ENCODE data around the gene P3R3URF.

Gene P3R3URF

GRCh38 chr1:46173361-46173856 lies 2.9 kb downstream of the P3R3URF start:
- no peak overlapping the region for H3K27ac ChIP-seq (ENCODE audit: low read length)
- WGBS (ENCODE audit: insufficient coverage, insufficient read length) = no CpG with 5 or more reads among the region's 4 CpGs
- no peak for DNase-seq (ENCODE audit: low read depth, low spot score)

GRCh38 chr1:46172321-46172720 lies 4.0 kb downstream of the P3R3URF start:
- H3K27me3 ChIP-seq (ENCODE audit: control insufficient read depth, insufficient read depth, low read length) = no peaks in the 10 kb centered on the region
- WGBS (ENCODE audit: insufficient coverage, insufficient read length) = no CpG with 5 or more reads among the region's 4 CpGs
- peaks cover 1% of the 10 kb centered on the region for H3K4me1 ChIP-seq (ENCODE audit: control insufficient read depth, insufficient read depth, low read length)

More at GRCh38 chr1:46173361-46173856, 2.9 kb downstream of the P3R3URF start:
- Histone ChIP-seq H3K4me3 (ENCODE audit: low read length) (no peak overlapping the region), H3K9me3 (ENCODE audit: control insufficient read depth, insufficient read depth, low read length) (no peaks in the 10 kb centered on the region), H3K4me1 (ENCODE audit: control insufficient read depth, insufficient read depth, low read length) (peaks cover 1% of the 10 kb centered on the region), H3K27me3 (ENCODE audit: control insufficient read depth, insufficient read depth, low read length) (no peaks in the 10 kb centered on the region), H3K36me3 (ENCODE audit: control insufficient read depth, insufficient read depth, low read length) (no peaks in the 10 kb centered on the region)

GRCh38 chr1:46171871-46172270 lies 4.4 kb downstream of the P3R3URF start:
- H3K4me3 ChIP-seq (ENCODE audit: low read length) = no peak overlapping the region
- no peak overlapping the region for H3K27ac ChIP-seq (ENCODE audit: low read length)
- WGBS (ENCODE audit: insufficient coverage, insufficient read length) = no CpG with 5 or more reads among the region's 6 CpGs
- no peaks in the 10 kb centered on the region for H3K36me3 ChIP-seq (ENCODE audit: control insufficient read depth, insufficient read depth, low read length)
- DNase-seq (ENCODE audit: low read depth, low spot score) = no peak
- H3K9me3 ChIP-seq (ENCODE audit: control insufficient read depth, insufficient read depth, low read length) = no peaks in the 10 kb centered on the region
- H3K4me1 ChIP-seq (ENCODE audit: control insufficient read depth, insufficient read depth, low read length) = peaks cover 1% of the 10 kb centered on the region
- no peaks in the 10 kb centered on the region for H3K27me3 ChIP-seq (ENCODE audit: control insufficient read depth, insufficient read depth, low read length)

More at GRCh38 chr1:46172321-46172720, 4.0 kb downstream of the P3R3URF start:
- H3K36me3 ChIP-seq (ENCODE audit: control insufficient read depth, insufficient read depth, low read length) = no peaks in the 10 kb centered on the region
- no peak overlapping the region for H3K4me3 ChIP-seq (ENCODE audit: low read length)
- no peak overlapping the region for H3K27ac ChIP-seq (ENCODE audit: low read length)
- no peak for DNase-seq (ENCODE audit: low read depth, low spot score)
- no peaks in the 10 kb centered on the region for H3K9me3 ChIP-seq (ENCODE audit: control insufficient read depth, insufficient read depth, low read length)

GRCh38 chr1:46171351-46171750 lies 4.9 kb downstream of the P3R3URF start:
- no peak overlapping the region for H3K4me3 ChIP-seq (ENCODE audit: low read length)
- H3K9me3 ChIP-seq (ENCODE audit: control insufficient read depth, insufficient read depth, low read length) = no peaks in the 10 kb centered on the region
- peaks cover 4% of the 10 kb centered on the region for H3K4me1 ChIP-seq (ENCODE audit: control insufficient read depth, insufficient read depth, low read length)
- WGBS (ENCODE audit: insufficient coverage, insufficient read length) = no CpG with 5 or more reads among the region's 8 CpGs
- no peak for DNase-seq (ENCODE audit: low read depth, low spot score)
- H3K27me3 ChIP-seq (ENCODE audit: control insufficient read depth, insufficient read depth, low read length) = no peaks in the 10 kb centered on the region; the same call in 1 of the 2 replicates
- H3K36me3 ChIP-seq (ENCODE audit: control insufficient read depth, insufficient read depth, low read length) = no peaks in the 10 kb centered on the region
- no peak overlapping the region for H3K27ac ChIP-seq (ENCODE audit: low read length)

- Histone ChIP-seq H3K27ac (ENCODE audit: low read length) (no peak overlapping the region), H3K4me1 (ENCODE audit: control insufficient read depth, insufficient read depth, low read length) (peaks cover 4% of the 10 kb centered on the region), H3K36me3 (ENCODE audit: control insufficient read depth, insufficient read depth, low read length) (no peaks in the 10 kb centered on the region), H3K9me3 (ENCODE audit: control insufficient read depth, insufficient read depth, low read length) (no peaks in the 10 kb centered on the region), H3K4me3 (ENCODE audit: low read length) (no peak overlapping the region), H3K27me3 (ENCODE audit: control insufficient read depth, insufficient read depth, low read length) (no peaks in the 10 kb centered on the region; the same call in 1 of the 2 replicates)
- no CpG with 5 or more reads among the region's 3 CpGs for WGBS (ENCODE audit: insufficient coverage, insufficient read length)
- DNase-seq (ENCODE audit: low read depth, low spot score) = no peak
Observed at GRCh38 chr1:46169811-46170454, 6.4 kb downstream of the P3R3URF start.

- WGBS (ENCODE audit: insufficient coverage, insufficient read length) = no CpG with 5 or more reads among the region's 1 CpG
- Histone ChIP-seq H3K4me3 (ENCODE audit: low read length) (no peak overlapping the region), H3K9me3 (ENCODE audit: control insufficient read depth, insufficient read depth, low read length) (no peaks in the 10 kb centered on the region), H3K27me3 (ENCODE audit: control insufficient read depth, insufficient read depth, low read length) (no peaks in the 10 kb centered on the region; the same call in 1 of the 2 replicates), H3K27ac (ENCODE audit: low read length) (no peak overlapping the region), H3K4me1 (ENCODE audit: control insufficient read depth, insufficient read depth, low read length) (peaks cover 4% of the 10 kb centered on the region), H3K36me3 (ENCODE audit: control insufficient read depth, insufficient read depth, low read length) (no peaks in the 10 kb centered on the region)
- no peak for DNase-seq (ENCODE audit: low read depth, low spot score)
Observed at GRCh38 chr1:46168477-46168876, 7.8 kb downstream of the P3R3URF start.

- Histone ChIP-seq H3K4me3 (ENCODE audit: low read length) (no peak overlapping the region), H3K27me3 (ENCODE audit: control insufficient read depth, insufficient read depth, low read length) (no peaks in the 10 kb centered on the region; the same call in 1 of the 2 replicates), H3K27ac (ENCODE audit: low read length) (no peak overlapping the region), H3K36me3 (ENCODE audit: control insufficient read depth, insufficient read depth, low read length) (no peaks in the 10 kb centered on the region), H3K4me1 (ENCODE audit: control insufficient read depth, insufficient read depth, low read length) (peaks cover 3% of the 10 kb centered on the region; the same call in 1 of the 2 replicates), H3K9me3 (ENCODE audit: control insufficient read depth, insufficient read depth, low read length) (no peaks in the 10 kb centered on the region)
- no peak for DNase-seq (ENCODE audit: low read depth, low spot score)
- WGBS (ENCODE audit: insufficient coverage, insufficient read length) = no CpG with 5 or more reads among the region's 47 CpGs
Observed at GRCh38 chr1:46166521-46167462, 9.5 kb downstream of the P3R3URF start.

- Histone ChIP-seq H3K27ac (ENCODE audit: low read length) (no peak overlapping the region), H3K36me3 (ENCODE audit: control insufficient read depth, insufficient read depth, low read length) (no peaks in the 10 kb centered on the region), H3K4me3 (ENCODE audit: low read length) (no peak overlapping the region), H3K9me3 (ENCODE audit: control insufficient read depth, insufficient read depth, low read length) (no peaks in the 10 kb centered on the region), H3K4me1 (ENCODE audit: control insufficient read depth, insufficient read depth, low read length) (no peaks in the 10 kb centered on the region), H3K27me3 (ENCODE audit: control insufficient read depth, insufficient read depth, low read length) (no peaks in the 10 kb centered on the region)
- no CpG with 5 or more reads among the region's 1 CpG for WGBS (ENCODE audit: insufficient coverage, insufficient read length)
- no peak for DNase-seq (ENCODE audit: low read depth, low spot score)
Observed at GRCh38 chr1:46160212-46160611, 16.1 kb downstream of the P3R3URF start.

GRCh38 chr1:46159516-46159915 lies 16.8 kb downstream of the P3R3URF start:
- Histone ChIP-seq H3K4me1 (ENCODE audit: control insufficient read depth, insufficient read depth, low read length) (no peaks in the 10 kb centered on the region), H3K36me3 (ENCODE audit: control insufficient read depth, insufficient read depth, low read length) (no peaks in the 10 kb centered on the region), H3K9me3 (ENCODE audit: control insufficient read depth, insufficient read depth, low read length) (no peaks in the 10 kb centered on the region), H3K4me3 (ENCODE audit: low read length) (no peak overlapping the region), H3K27me3 (ENCODE audit: control insufficient read depth, insufficient read depth, low read length) (no peaks in the 10 kb centered on the region), H3K27ac (ENCODE audit: low read length) (no peak overlapping the region)
- no peak for DNase-seq (ENCODE audit: low read depth, low spot score)
- no CpG with 5 or more reads among the region's 3 CpGs for WGBS (ENCODE audit: insufficient coverage, insufficient read length)

Measured in iPS DF 6.9 (cell line).